ENCODE measurements around the gene WDR70.

Gene WDR70

GRCh38 chr5:37725185-37725584 is 346.1 kb downstream of the WDR70 start:
- no peak for TF ChIP-seq CTCF (IDR thresholded peaks at IDR 0.05; ENCODE audit: extremely low read depth, missing control alignments)
- no peak for DNase-seq (ENCODE audit: low spot score)

DNA sequence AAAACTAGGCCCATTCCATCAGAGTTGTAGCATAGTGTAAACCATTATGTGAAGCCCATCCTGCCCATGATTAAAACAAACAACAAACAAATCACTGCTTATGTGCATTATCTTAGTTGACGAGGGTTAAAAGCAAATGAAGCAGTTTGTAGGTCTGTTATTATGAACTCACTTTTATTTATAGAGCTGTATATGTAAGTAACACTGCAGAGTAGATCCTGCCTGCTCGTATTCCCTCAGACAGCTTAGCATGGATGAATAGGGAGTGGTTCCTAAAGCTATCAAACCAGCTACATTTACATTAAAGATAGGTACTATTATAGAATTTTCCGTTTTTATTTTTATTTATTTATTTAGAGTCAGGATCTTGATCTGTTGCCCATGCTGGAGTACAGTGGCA is 348.1 kb downstream of the WDR70 start:
- DNase-seq (ENCODE audit: low spot score): no peak
- no peak for TF ChIP-seq CTCF (IDR thresholded peaks at IDR 0.05; ENCODE audit: extremely low read depth, missing control alignments)

DNA sequence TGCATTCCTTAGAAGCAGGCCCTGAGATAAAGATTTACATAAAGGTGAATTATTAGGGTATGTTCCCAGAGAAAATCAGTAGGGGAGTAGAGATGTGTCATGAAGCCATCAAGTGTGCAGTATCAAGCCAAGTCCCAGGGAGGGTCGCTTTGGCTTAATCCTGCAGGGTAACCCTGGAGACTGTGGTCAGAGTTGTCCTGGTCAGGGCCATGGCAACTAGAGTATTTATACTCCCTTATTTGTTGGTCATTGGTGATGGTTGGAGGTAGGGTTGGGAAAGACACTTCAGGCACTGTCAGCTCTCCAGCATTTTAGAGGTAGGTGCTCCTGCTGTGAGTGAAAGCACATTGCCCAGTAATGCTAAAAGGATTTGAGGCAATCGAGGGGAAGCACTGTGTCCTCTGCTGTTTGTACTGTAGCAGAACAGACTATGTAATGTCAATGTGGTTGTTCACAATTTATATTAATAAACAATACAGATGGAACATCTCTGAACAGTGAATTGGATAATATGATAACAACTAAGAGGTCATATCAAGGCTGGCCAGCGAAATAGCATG is 351.9 kb downstream of the WDR70 start:
- no peak for DNase-seq (ENCODE audit: low spot score)
- TF ChIP-seq CTCF (IDR thresholded peaks at IDR 0.05; ENCODE audit: extremely low read depth, missing control alignments): no peak

- TF ChIP-seq CTCF (IDR thresholded peaks at IDR 0.05; ENCODE audit: extremely low read depth, missing control alignments): no peak
- no peak for DNase-seq (ENCODE audit: low spot score)
Observed at GRCh38 chr5:37734114-37734513, 355.0 kb downstream of the WDR70 start.

- TF ChIP-seq CTCF (IDR thresholded peaks at IDR 0.05; ENCODE audit: extremely low read depth, missing control alignments): no peak
- no peak for DNase-seq (ENCODE audit: low spot score)
Observed at GRCh38 chr5:37735649-37736347, 356.7 kb downstream of the WDR70 start.

GRCh38 chr5:37736397-37736796 is 357.3 kb downstream of the WDR70 start:
- DNase-seq (ENCODE audit: low spot score): no peak
- no peak for TF ChIP-seq CTCF (IDR thresholded peaks at IDR 0.05; ENCODE audit: extremely low read depth, missing control alignments)

- TF ChIP-seq CTCF (IDR thresholded peaks at IDR 0.05; ENCODE audit: extremely low read depth, missing control alignments): no peak
- no peak for DNase-seq (ENCODE audit: low spot score)
Observed at GRCh38 chr5:37737326-37738056, 358.4 kb downstream of the WDR70 start.
